Stimulated activated CD4-positive, alpha-beta T cell treated with anti-CD3 and anti-CD28 coated beads, Interleukin-2, amount 100 ng/mL, for 4 hours (primary cell): Measurements from ENCODE around the gene ZSCAN25.
"Not testable (repeated sequence)": the region's sequence is repeated elsewhere in the genome, so short reads cannot be mapped to it uniquely, and the experiment has no call there.

Source experiments
- DNase-seq: peaks from one replicate; pipeline ENCODE4 v3.0.0-alpha.2; 2020; ENCODE audit warnings: low read depth

ZSCAN25 gene

DNA sequence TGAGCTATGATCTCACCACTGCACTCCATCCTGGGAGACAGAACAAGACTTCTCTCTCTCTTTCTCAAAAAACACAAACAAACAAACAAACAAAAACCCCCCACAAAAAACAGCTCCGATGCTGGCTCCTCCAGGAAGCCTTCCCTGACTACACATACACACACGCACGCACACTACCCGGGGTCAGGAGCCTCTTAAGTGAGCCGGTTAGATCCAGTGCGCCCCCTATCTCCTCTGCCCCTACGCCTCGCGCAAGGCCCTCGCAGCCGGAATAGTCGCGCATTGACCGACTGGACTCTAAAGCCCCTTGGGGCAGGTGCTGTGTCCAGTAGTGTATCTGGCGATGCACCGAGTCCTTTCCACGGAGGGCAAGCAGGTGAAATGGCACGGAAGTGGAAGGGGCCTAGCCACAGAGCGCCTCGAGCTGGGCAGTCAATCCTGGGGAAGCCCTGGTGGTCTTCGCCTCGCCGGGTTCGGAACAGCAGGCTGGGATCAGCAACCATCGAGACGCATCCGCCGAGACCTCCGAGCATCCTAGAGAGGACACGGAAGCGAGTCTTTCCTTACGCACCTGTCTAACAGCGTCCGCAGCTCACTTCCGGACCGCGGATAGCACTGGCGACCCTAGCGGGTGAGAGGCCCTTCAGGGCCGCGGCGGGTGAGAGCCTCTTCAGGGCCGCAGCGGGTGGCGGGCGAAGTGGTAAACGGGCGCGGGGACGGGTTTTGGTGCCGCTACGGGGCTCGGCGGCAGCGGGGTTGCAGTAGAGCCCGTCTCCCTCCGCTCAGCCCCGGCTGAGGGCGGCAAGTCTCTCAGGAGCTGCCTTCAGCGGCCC, at the start of gene ZSCAN25:
Gene ZSCAN25 (plus strand): TSS at position 588 of the 833 bp plus-strand sequence. CDS start 2,661 bp downstream, outside the sequence.
- peak; percentile 76 for DNase-seq

DNA sequence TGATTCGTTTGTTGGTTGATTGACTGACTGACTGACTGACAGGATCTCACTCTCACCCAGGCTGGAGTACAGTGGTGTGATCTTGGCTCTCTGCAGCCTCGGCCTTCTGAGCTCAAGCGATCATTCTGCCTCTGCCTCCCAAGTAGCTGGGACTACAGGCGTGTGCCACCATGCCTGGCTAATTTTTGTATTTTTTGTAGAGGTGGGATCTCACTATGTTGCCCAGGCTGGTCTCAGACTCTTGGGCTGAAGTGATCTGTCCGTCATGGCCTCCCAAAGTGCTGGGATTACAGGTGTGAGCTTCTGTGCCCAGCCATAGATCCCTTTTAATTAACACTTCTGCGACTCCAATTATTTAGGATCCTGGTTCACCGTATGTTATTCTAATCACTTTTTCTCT, 48.0 kb upstream of the ZSCAN25 start:
- DNase-seq, result not testable (repeated sequence)

DNA sequence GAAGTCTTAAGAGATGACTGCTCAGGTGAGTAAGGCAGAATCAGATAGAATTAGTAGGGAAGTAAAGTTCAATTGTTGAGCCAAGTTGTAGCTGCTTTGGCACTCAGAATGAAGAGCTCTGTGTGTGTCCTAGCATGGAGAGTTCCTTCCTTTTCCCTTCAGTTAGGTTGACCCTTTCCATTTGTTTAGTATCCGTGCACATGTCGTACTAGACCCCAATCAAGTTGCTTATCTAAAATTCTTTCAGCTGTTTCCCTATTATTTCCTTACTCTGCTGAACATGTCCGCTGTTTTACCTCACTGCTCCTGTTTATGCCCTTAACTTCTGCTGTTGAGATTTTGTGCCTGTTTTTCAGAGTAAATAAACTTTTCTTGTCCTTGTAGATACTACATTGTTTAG, 45.0 kb upstream of the ZSCAN25 start:
- DNase-seq, result no peak

DNA sequence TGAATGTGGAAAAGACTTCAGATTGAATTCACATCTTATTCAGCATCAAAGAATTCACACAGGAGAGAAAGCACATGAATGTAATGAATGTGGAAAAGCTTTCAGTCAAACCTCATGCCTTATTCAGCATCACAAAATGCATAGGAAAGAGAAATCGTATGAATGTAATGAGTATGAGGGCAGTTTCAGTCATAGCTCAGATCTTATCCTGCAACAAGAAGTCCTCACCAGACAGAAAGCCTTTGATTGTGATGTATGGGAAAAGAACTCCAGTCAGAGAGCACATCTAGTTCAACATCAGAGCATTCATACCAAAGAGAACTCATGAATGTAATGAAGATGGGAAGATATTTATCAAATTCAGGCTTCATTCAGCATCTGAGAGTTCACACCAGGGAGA, 43.5 kb upstream of the ZSCAN25 start:
- DNase-seq, result no peak

DNA sequence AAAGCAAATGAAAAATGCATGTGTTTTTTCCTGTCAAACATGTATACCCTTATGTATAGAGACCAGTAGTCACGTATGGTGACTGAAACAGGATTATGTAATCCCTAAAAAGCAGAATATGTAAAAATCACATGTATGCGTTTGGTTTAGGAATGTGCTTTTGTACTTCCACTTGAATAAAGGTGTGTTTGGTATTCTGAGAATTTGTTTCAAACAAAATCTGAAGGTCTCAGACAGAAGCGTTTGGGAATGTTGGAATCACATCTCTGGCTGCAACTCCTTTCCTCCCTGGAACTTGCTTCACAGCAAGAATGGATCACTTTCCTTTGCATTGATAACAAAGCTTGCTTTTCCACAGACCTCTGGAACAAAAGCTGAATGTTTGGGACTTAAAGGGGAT, 40.5 kb upstream of the ZSCAN25 start:
- no peak for DNase-seq

DNA sequence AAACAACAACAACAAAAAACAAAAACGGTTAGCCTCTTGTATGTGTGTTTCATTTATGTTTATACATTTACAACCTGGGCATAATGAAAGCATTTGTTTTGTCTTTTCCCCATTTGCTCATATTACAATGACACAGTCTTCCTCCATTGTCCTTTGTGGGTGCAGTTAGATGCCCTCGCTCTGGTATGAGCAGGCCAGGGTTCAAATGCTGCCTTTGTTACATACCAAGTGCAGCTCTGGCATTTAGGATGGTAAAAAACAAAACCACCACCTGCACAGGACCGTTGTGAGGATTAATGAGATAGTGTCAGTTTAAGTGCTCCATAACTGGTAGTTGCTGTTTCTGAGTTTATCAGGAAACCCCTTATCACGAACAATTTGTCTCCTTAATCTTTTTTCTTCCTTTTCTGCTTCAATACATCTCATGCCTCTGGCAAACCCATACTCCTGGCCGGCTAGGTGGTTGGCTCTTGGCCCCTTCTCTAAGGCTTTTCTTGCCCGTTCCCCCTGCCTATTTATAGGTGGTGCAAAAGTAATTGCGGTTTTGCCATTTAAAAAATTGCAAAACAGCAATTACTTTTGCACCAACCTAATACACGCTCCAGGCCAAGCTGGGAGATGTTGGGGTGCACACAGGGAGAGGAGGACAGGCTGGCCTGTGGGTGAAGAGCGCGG, 37.3 kb upstream of the ZSCAN25 start:
- no peak for DNase-seq

DNA sequence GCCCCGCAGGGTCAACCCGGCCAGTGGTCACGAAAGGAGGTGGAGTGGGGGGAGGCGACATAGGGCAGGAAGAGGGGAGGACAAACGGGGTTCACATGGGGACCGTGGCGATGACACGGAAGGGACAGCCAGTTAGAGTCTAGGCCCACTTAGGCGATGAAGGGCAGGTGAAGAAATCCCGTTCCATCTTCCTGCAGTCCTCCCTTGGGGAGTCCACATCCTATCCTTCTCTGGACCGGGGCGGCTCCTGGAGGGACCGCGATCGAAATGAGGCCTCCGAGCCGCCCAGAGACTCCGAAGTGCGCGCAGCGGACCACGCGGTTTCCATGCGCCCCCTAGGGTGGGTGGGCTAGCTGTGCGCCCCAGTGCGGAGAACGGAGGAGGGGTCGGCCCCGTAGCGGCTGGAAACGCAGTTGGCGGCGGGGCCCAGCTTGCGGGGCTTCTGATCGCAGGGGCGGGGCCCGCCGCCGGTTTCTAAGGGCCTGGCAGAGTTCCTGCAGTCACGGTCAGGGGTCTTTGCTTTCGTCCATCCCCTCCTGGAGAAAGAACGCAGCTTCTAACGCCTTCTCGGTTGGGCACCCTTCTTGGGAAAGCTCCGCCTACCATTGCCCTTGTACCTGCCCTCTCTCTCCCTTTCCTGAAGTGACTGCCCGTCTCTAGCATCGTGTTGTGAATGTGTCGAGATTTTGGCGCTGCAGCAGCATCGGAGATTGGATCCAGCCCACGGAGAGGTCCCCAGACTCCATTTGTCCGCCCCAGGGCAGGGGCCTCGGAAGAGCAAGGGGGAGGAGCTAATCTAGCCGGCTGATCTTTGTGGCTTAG, 36.6 kb upstream of the ZSCAN25 start:
- peak; percentile 58 for DNase-seq

DNA sequence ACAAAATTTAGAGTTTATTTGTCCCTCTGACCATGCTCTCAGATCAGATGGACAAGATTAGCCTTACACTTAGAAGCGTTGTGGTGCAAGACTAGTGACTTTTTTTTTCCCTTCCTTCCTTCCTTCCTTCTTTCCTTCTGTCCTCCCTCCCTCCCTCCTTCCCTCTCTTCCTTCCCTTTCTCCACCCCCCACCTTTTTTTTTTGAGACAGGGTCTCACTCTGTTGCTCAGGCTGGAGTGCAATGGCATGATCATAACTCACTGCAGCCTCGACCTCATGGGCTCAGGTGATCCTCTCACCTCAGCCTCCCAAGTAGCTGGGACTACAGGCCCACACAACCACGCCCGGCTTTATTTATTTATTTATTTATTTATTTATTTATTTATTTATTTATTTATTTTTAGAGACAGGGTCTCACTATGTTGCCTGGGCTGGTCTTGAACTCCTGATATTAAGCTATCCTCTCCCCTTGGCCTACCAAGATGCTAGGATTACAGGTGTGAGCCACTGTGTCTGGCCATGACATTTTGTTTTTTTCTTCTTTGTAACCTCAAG, 35.9 kb upstream of the ZSCAN25 start:
- DNase-seq, result not testable (repeated sequence)

DNA sequence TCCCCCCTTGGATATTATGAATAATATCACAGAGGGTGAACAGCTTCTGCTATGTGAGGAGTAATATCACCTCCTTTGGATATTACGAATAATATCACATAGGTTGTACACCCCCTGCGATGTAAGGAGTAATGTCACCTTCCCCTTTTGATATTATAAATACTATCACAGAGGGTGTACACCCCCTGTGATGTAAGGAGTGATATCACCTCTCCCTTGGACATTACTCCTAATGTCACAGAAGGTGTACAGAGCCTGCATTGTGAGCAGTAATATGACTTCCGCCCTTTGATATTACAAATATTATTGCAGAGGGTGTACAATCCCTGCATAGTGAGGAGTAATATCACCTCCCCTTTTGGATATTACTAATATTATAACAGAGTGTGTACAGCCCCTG, 27.9 kb upstream of the ZSCAN25 start:
- no peak for DNase-seq

DNA sequence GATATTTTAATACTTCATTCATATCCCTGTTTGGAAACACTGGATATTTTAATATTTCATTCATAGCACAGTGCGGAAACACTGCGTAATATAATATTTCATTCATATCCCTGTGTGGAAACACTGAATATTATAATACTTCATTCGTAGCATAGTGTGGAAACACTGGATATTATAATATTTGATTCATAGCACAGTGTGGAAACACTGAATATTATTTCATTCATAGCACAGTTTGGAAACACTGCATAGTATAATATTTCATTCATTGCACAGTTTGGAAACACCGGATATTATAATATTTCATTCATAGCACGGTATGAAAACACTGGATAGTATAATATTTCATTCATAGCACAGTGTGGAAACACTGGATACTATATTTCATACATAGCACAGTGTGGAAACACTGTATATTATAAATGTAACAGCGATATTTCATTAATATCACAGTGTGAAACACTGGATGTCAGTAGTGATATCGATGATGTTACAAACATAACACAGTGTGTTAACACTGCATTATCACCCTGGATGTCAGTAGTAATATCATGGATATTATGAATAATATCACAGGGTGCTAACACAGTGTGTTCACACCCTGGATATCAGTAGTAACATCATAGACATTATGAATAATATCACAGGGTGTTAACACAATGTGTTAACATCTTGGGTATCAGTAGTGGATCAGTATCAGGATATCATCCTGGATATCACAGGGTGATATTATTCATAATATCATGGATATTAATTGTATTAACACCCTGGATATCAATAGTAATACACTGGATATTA, 21.6 kb upstream of the ZSCAN25 start:
- no peak for DNase-seq

DNA sequence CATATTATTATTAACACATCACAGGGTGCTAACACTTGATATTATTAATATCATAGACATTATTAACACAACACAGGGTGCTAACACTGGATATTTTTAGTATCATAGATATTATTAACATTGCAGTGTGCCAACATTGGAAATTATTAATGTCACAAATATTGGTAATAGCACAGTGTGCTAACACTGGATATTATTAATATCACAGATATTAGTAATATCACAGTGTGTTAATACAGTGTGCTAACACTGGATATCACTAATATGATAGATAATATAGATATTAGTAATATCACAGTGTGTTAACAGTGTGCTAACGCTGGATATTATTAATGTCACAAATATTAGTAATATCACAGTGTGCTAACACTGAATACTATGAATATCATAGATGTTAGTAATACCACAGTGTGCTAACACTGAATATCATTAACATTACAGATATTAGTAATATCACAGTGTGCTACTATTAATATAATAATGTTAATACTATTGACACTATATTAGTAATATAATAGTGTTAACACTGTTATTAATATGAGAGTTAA, 20.3 kb upstream of the ZSCAN25 start:
- DNase-seq, result no peak

DNA sequence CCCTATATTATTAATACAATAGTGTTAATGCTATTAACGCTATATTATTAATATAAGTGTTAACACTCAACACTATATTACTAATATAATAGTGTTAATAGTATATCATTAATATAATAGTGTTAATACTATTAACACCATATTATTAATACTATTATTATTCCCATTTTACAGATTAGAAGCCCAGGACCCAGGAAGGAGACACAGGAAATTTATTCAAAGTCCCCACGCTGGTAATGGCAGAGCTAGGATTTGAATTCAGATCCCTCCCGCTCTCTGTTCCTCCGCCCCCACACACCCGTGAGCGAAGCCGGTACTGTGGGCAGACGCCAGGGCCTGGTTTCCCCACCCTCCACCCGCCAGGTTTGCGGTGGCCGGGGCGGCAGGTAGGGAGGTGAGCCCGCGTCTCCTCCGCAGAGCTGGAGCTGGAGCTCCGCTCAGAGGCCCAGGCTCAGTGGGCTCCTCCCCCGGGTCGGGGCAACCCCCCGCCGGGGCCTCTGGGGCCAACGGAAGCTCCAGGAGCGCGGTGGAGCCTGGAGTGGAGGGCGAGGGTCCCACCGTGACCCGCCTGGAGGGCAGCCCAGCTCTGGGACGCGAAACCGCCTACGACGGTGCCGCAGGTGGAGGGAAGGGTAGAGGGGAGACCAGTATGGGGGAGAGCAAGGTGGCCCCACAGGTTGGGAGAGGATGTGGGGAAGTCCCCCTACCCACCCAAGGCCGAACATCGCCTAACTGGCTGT, 18.8 kb upstream of the ZSCAN25 start, which contains the start of gene TMEM225B:
Gene TMEM225B (plus strand): TSS at position 506 of the 740 bp plus-strand sequence. CDS start 6,122 bp downstream, outside the sequence.
- no peak for DNase-seq

DNA sequence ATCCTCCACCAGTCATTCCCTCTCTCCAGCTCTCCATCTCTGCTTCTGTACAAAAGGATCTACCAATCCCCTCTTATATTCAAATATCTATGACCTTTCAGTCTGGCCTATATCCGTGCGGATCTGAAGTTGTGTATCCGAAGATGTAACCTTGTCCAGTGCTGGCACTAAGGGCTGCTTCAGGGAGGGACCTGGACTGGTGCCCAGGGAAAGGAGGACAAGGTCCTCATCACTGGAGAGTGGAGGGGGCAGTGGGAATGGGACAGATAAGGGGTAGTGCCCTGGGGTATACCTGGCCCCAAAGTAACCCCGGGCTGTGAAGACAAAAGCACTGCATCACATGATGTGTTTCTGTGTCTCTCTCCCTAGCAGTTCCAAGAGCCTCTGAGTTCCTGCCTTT, 16.9 kb upstream of the ZSCAN25 start:
- DNase-seq, result no peak

DNA sequence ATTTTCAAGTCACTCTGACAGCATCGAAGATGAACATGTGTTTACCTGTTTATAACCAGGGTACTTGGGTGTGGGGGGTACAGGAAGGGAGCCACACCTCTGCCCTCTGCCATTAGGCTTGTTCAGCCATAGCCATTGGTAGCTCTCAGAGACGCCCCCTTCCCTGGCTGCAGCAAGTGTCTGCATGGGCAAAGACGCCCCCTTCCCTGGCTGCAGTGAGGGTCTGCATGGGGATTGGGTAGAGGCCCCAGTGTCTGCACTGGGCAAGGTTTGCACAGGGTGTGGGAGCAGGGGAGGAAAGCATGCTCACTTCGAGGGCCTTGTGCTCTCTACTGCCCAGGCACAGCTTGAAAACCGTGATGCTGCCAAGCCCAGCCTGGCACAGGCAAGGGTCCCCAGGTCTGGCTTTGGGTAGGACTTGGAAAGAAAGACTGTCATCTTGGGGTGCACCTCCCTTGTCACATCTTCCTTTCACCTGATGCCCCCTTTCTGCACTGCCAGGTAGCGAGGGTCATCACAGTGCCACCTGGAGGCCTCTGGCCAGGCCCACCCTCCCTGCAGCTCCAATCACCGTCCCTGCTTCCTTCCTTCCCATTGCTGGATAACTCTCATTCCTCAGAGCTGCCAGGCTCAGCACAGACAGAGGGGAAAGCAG, 15.0 kb upstream of the ZSCAN25 start:
- DNase-seq, result no peak

DNA sequence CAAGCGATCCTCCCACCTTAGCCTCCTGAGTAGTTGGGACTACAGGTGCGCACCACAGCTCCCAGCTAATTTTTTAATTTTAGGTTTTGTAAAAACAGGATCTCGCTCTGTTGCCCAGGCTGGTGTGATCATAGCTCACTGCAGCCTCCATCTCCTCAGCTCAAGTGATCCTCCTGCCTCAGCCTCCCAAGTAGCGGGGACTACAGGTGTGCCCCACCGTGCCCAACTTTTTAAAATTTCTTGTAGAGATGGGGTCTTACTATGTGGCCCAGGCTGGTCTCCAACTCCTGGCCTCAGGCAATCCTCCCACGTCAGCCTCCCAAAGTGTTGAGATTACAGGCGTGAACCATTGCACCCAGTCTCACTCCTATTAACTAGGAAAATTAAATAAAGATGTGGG, 11.2 kb upstream of the ZSCAN25 start:
- DNase-seq, result no peak

DNA sequence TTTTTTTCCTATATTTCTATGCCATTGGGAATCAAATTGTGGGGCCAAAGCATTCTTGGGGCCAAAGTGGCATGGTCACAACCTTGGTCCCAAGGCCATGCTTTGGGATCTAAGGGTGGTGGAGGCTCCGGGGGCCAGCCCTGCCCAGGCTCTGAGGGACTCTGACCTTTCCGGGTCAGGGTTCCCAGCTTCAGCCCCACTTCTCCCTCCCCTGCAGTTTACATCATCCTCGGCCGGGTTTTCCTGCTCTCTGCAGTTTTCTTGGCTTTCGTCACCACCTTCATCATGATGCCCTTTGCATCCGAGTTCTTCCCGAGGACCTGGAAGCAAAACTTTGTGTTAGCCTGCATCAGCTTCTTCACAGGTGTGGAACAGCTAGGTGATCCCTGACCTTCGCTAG, 10.2 kb upstream of the ZSCAN25 start:
- no peak for DNase-seq

DNA sequence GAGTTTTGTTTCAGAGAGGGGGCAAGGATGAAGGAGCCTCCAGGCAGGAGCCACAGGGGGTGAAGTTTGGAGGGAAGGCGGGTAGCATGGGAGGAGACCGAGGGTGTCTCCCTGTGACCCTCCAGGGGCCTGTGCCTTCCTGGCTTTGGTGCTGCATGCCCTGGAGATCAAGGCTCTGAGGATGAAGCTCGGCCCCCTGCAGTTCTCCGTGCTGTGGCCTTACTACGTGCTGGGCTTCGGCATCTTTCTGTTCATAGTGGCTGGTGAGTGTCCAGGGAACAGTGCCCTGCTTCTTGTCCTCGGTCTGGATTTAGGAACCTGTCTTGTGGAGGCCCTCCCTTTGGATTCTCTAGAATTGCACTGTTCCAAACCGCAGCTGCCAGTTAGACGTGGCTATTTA, 9.2 kb upstream of the ZSCAN25 start:
- no peak for DNase-seq

DNA sequence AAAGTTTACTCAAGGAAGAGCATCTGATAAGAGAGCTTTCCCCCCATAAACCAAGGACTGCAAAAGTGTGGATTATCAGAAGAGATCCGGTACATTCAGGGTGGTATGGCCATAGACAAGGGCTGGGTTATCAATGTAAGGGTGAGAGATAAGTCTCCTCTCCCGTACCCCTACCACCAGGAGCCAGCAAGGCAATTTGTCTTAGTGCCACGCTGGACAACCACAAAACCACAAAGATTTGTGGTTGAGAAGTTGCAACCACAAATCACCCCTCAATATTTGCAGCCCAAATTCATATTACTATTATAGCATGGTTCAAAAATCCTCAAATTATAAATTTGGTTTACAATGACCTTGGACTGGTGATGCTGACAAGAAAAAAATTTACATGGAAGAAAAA, 2.3 kb upstream of the ZSCAN25 start:
- no peak for DNase-seq

DNA sequence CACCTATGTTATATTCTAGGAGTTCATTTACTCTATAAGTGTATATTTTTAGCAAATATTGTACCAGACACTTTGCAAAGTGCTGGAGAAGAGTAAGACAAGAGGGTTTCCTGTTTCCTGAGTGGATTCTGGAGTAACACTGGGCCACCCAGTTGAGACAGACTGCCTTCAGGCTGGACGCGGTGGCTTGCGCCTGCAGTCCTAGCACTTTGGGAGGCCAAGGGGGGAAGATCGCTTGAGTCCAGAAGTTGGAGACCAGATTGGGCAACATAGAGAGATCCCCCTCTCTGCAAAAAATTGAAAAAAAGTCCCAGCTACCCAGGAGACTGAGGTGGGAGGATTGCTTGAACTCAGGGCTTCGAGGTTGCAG, 772 bp upstream of the ZSCAN25 start:
- no peak for DNase-seq
